OCI-LY1 (cell line): Measurements from ENCODE around the gene KRTAP10-3.

ENCODE experiments used
- H2AFZ ChIP-seq: fragments of 200-600 bp; sonication (generic), shearing (Covaris generic); 2 replicates; pipeline ENCODE4 v1.6.0; 2014; ENCODE audit warnings: antibody characterized with exemption, mild to moderate bottlenecking, low read length
- H3F3A ChIP-seq: fragments of 200-600 bp; sonication (generic), shearing (Covaris generic); 2 replicates; pipeline ENCODE4 v1.6.0; 2014; ENCODE audit warnings: mild to moderate bottlenecking, antibody characterized with exemption, low read length, moderate library complexity; ENCODE audit not compliant: insufficient read depth
- H3K27ac ChIP-seq: fragments of 200-600 bp; sonication (generic); 2 replicates; pipeline ENCODE4 v1.5.1; 2014; ENCODE audit warnings: low read length, mixed run types, mild to moderate bottlenecking, low read depth; ENCODE audit not compliant: poor library complexity, severe bottlenecking
- H3K27me3 ChIP-seq: fragments of 200-600 bp; sonication (generic); 2 replicates; pipeline ENCODE4 v1.6.0; 2014; ENCODE audit warnings: antibody characterized with exemption, mild to moderate bottlenecking, low read length, moderate library complexity; ENCODE audit not compliant: insufficient read depth
- H3K36me3 ChIP-seq: fragments of 200-600 bp; sonication (generic); 2 replicates; pipeline ENCODE4 v1.6.1; 2014; ENCODE audit warnings: mild to moderate bottlenecking, antibody characterized with exemption, low read length, moderate library complexity, mixed read lengths; ENCODE audit not compliant: insufficient read depth
- H3K4me1 ChIP-seq: fragments of 200-600 bp; sonication (generic); 2 replicates; pipeline ENCODE4 v1.5.1; 2014; ENCODE audit warnings: mild to moderate bottlenecking, low read length, moderate library complexity; ENCODE audit not compliant: insufficient read depth, severe bottlenecking
- H3K4me2 ChIP-seq: fragments of 200-600 bp; sonication (generic), shearing (Covaris generic); 2 replicates; pipeline ENCODE4 v1.6.1; 2014; ENCODE audit warnings: low read length
- H3K4me3 ChIP-seq: fragments of 200-600 bp; sonication (generic); 2 replicates; pipeline ENCODE4 v1.5.1; 2014; ENCODE audit warnings: low read length, low read depth, mild to moderate bottlenecking, mixed read lengths; ENCODE audit not compliant: poor library complexity, severe bottlenecking
- H3K79me2 ChIP-seq: fragments of 200-600 bp; shearing (Covaris generic); 2 replicates; pipeline ENCODE4 v1.6.1; 2016; ENCODE audit warnings: mixed run types, low read length, mixed read lengths; ENCODE audit not compliant: insufficient read depth
- H3K9ac ChIP-seq: fragments of 200-600 bp; sonication (generic), shearing (Covaris generic); 2 replicates; pipeline ENCODE4 v1.6.1; 2014; ENCODE audit warnings: mild to moderate bottlenecking, low read length, mixed read lengths
- H3K9me2 ChIP-seq: fragments of 200-600 bp; sonication (generic), shearing (Covaris generic); 2 replicates; pipeline ENCODE4 v1.6.1; 2014; ENCODE audit warnings: low read depth, mild to moderate bottlenecking, low read length, mixed read lengths
- H3K9me3 ChIP-seq: fragments of 200-600 bp; shearing (Covaris generic); 2 replicates; pipeline ENCODE4 v1.6.1; 2014; ENCODE audit warnings: low read length, mixed read lengths
- H4K20me1 ChIP-seq: fragments of 200-600 bp; sonication (generic), shearing (Covaris generic); 2 replicates; pipeline ENCODE4 v1.6.0; 2016; ENCODE audit warnings: mild to moderate bottlenecking, low read length; ENCODE audit not compliant: insufficient read depth
- EZH2 ChIP-seq: fragments of 200-600 bp; sonication (generic), shearing (Covaris generic); IDR thresholded peaks from 2 replicates; pipeline ENCODE4 v1.8.0; 2017; ENCODE audit warnings: borderline replicate concordance, mixed run types, mild to moderate bottlenecking, antibody characterized with exemption, low read length, moderate library complexity, mixed read lengths
- TF ChIP-seq, protein P1 (sequence below): fragments of 200-600 bp; sonication (generic), shearing (Covaris generic); IDR thresholded peaks from 2 replicates; pipeline ENCODE4 v1.5.1; 2017; ENCODE audit warnings: mild to moderate bottlenecking, antibody characterized with exemption, low read length, moderate library complexity, mixed read lengths

The KRTAP10-3 gene

DNA sequence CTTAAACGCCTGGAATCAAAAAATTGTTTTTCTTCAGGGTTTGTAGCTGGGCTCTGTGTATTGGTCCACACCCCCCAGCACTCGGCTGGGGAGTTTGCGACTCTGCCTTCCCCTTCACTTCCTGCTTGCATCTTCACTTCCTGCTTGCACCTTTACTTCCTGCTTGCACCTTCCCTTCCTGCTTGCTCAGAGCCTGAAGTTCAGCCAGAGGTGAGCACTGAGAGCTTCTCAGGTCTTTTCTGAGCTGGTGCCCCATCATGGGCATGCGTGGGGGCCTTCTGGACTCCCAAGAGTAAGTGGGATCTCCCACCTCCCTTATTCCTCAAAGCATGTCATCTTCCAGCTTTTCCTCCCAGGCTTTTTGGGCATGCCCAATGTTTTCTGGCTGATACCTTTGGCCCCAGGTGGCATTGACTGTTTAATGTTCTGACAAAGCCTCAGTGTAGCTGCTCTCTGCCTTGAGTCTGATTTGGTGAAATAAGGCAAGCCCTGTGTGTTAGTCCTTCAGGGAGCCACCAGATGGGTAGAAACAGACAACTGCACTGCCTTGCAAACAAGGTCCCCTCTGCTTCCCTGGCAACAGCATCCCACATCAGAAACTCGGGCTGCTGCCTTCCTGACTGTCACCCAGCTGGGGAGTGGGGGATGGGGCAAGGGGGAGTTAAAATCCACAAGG is 10.8 kb downstream of the KRTAP10-3 start:
- H3K4me3 ChIP-seq, result no peak overlapping the region
- no peaks in the 10 kb centered on the region for H3K36me3 ChIP-seq
- no peak overlapping the region for H2AFZ ChIP-seq
- no peaks in the 10 kb centered on the region for H3K4me1 ChIP-seq
- no peak overlapping the region for H3K9ac ChIP-seq
- H3K9me2 ChIP-seq, result no peaks in the 10 kb centered on the region
- no peaks in the 10 kb centered on the region for H3K79me2 ChIP-seq
- no peaks in the 10 kb centered on the region for H4K20me1 ChIP-seq
- no peak overlapping the region; the same call in 1 of the 2 replicates for H3K4me2 ChIP-seq
- H3K27me3 ChIP-seq, result peaks cover 6% of the 10 kb centered on the region; the same call in 1 of the 2 replicates
- H3K27ac ChIP-seq, result no peak overlapping the region
- no peaks in the 10 kb centered on the region for H3F3A ChIP-seq
- peaks cover 8% of the 10 kb centered on the region for H3K9me3 ChIP-seq
- no peak for TF ChIP-seq EZH2
- TF ChIP-seq, protein P1, sequence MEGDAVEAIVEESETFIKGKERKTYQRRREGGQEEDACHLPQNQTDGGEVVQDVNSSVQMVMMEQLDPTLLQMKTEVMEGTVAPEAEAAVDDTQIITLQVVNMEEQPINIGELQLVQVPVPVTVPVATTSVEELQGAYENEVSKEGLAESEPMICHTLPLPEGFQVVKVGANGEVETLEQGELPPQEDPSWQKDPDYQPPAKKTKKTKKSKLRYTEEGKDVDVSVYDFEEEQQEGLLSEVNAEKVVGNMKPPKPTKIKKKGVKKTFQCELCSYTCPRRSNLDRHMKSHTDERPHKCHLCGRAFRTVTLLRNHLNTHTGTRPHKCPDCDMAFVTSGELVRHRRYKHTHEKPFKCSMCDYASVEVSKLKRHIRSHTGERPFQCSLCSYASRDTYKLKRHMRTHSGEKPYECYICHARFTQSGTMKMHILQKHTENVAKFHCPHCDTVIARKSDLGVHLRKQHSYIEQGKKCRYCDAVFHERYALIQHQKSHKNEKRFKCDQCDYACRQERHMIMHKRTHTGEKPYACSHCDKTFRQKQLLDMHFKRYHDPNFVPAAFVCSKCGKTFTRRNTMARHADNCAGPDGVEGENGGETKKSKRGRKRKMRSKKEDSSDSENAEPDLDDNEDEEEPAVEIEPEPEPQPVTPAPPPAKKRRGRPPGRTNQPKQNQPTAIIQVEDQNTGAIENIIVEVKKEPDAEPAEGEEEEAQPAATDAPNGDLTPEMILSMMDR, result no peak

DNA sequence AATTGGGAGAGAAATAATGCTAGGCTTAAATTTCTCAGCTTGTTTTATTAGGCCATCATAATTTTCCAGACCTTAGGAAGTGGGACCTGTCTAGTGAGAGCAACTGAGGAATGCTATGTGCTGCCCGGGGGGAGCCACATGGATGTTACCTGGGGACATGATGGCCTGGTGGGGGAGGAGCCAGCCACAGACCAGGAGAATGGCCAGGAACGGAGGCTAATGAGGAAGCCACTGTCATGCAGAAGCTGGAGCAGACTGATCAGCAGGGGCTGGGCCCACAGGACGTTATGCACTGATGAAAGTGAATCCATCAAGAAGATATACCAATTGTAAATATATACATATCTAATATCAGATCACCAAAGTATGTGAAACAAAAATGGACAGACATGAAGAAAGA is 14.0 kb downstream of the KRTAP10-3 start:
- peaks cover 6% of the 10 kb centered on the region; the same call in 1 of the 2 replicates for H3K27me3 ChIP-seq

DNA sequence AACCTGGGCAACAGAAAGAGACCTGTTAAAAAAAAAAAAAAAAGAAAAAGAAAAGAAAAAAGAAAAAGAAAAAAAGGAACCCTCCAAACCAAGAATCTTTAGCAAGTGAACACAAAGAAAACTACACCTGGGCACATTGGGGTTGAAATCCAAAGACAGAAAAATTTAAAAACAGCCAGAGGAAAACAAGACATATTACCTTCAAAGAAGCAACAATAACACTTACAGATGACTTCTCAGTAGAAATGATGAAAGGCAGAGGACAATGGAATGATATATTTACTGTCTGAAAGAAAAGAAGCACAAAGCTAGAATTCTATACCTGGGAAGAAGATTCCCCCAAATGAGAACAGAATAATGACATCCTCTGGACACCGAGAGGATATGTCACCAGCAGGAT is 15.9 kb downstream of the KRTAP10-3 start:
- Histone ChIP-seq H3K9me2 (no peaks in the 10 kb centered on the region), H3K27ac (no peak overlapping the region), H3K27me3 (peaks cover 6% of the 10 kb centered on the region; the same call in 1 of the 2 replicates), H3F3A (no peaks in the 10 kb centered on the region), H4K20me1 (no peaks in the 10 kb centered on the region), H3K4me2 (no peak overlapping the region), H3K4me1 (no peaks in the 10 kb centered on the region), H3K79me2 (no peaks in the 10 kb centered on the region), H3K4me3 (no peak overlapping the region), H3K9me3 (peaks cover 8% of the 10 kb centered on the region), H2AFZ (no peak overlapping the region), H3K36me3 (no peaks in the 10 kb centered on the region; the same call in 1 of the 2 replicates), H3K9ac (no peak overlapping the region)
- TF ChIP-seq EZH2, result no peak
- TF ChIP-seq, protein P1, result no peak

More for the DNA sequence above, 14.0 kb downstream of the KRTAP10-3 start:
- Histone ChIP-seq H3K9me3 (peaks cover 8% of the 10 kb centered on the region), H3K9me2 (no peaks in the 10 kb centered on the region), H3K36me3 (no peaks in the 10 kb centered on the region; the same call in 1 of the 2 replicates), H3K9ac (no peak overlapping the region), H3K79me2 (no peaks in the 10 kb centered on the region), H3K27ac (no peak overlapping the region), H4K20me1 (no peaks in the 10 kb centered on the region), H3K4me1 (no peaks in the 10 kb centered on the region), H2AFZ (no peak overlapping the region), H3F3A (no peaks in the 10 kb centered on the region), H3K4me3 (no peak overlapping the region), H3K4me2 (no peak overlapping the region)
- TF ChIP-seq, protein P1, result no peak
